Liver (tissue), 9 donors: ENCODE results near the gene PAIP1. TPM values are rescaled to one million over a fixed set of nuclear protein-coding genes. Genes with fewer than 3 reads are reported as not detected.

ENCODE experiments used
- DNase-seq: peaks from one replicate; pipeline ENCODE4 v3.0.0-alpha.2; 2017; ENCODE audit warnings: low spot score
- H3K27ac ChIP-seq, 2 donors: one replicate each; pipeline ENCODE4 v1.7.0; 2013; ENCODE audit warnings: inconsistent platforms in 2 of 2, low read length in 2 of 2, control low read depth in 1 of 2, low read depth in 1 of 2, mild to moderate bottlenecking in 1 of 2
- H3K27me3 ChIP-seq, 4 donors: one replicate each; pipeline versions ENCODE4 v1.6.1 to v1.7.0; 2013; ENCODE audit warnings: low read length in 3 of 4, inconsistent platforms in 1 of 4, mild to moderate bottlenecking in 1 of 4, moderate library complexity in 1 of 4; ENCODE audit not compliant: control insufficient read depth in 4 of 4, insufficient read depth in 4 of 4
- H3K36me3 ChIP-seq, 4 donors: one replicate each; pipeline versions ENCODE4 v1.6.1 to v1.7.0; 2013; ENCODE audit warnings: low read length in 3 of 4, mild to moderate bottlenecking in 3 of 4, low read depth in 1 of 4, moderate library complexity in 1 of 4; ENCODE audit not compliant: control insufficient read depth in 4 of 4, insufficient read depth in 3 of 4
- H3K4me1 ChIP-seq, 4 donors: one replicate each; pipeline versions ENCODE4 v1.6.1 to v1.7.0; 2013; ENCODE audit warnings: low read length in 3 of 4, mild to moderate bottlenecking in 3 of 4, moderate library complexity in 1 of 4; ENCODE audit not compliant: control insufficient read depth in 4 of 4, insufficient read depth in 4 of 4
- H3K4me3 ChIP-seq, 3 donors: one replicate each; pipeline versions ENCODE4 v1.6.1 to v1.7.0; 2013; ENCODE audit warnings: low read length in 3 of 3, control low read depth in 1 of 3, low read depth in 1 of 3, mild to moderate bottlenecking in 1 of 3
- H3K9ac ChIP-seq, 2 donors: one replicate each; pipeline ENCODE4 v1.7.0; 2013; ENCODE audit warnings: low read length in 2 of 2, mild to moderate bottlenecking in 2 of 2, moderate library complexity in 2 of 2, control low read depth in 1 of 2, low read depth in 1 of 2
- H3K9me3 ChIP-seq, 4 donors: one replicate each; pipeline versions ENCODE4 v1.6.1 to v1.7.0; 2013; ENCODE audit warnings: low read length in 3 of 4; ENCODE audit not compliant: control insufficient read depth in 4 of 4
- CTCF ChIP-seq: fragments of 150-350 bp; IDR thresholded peaks from 2 replicates; pipeline ENCODE4 v1.5.1; 2017; ENCODE audit warnings: improper control_type of control experiment, low read depth, low read length; ENCODE audit not compliant: missing input control
- EGR1 ChIP-seq, 2 donors: IDR thresholded peaks; 2 replicates each; pipeline ENCODE4 v1.6.1; 2016 to 2018; ENCODE audit warnings: antibody characterized with exemption in 2 of 2, low read depth in 2 of 2
- FOXA1 ChIP-seq: IDR thresholded peaks from 2 replicates; pipeline ENCODE4 v1.6.1; 2016; ENCODE audit warnings: antibody characterized with exemption
- FOXA2 ChIP-seq: IDR thresholded peaks from 2 replicates; pipeline ENCODE4 v1.6.1; 2016; ENCODE audit warnings: antibody characterized with exemption
- GABPA ChIP-seq, 2 donors: IDR thresholded peaks in 1 of 2; conservative IDR thresholded peaks in 1 of 2; 2 replicates each; pipeline ENCODE4 v1.6.1; 2016; ENCODE audit warnings: antibody characterized with exemption in 2 of 2, mild to moderate bottlenecking in 1 of 2, moderate library complexity in 1 of 2
- HNF4A ChIP-seq, 2 donors: conservative IDR thresholded peaks; 2 replicates each; pipeline ENCODE4 v1.6.1; 2016; ENCODE audit warnings: antibody characterized with exemption in 2 of 2, mild to moderate bottlenecking in 2 of 2
- HNF4G ChIP-seq: IDR thresholded peaks from 2 replicates; pipeline ENCODE4 v1.6.1; 2016; ENCODE audit warnings: antibody characterized with exemption
- JUND ChIP-seq, 2 donors: IDR thresholded peaks; 2 replicates each; pipeline ENCODE4 v1.6.1; 2016; ENCODE audit warnings: antibody characterized with exemption in 2 of 2
- NR2F2 ChIP-seq: IDR thresholded peaks from 2 replicates; pipeline ENCODE4 v1.6.1; 2016; ENCODE audit warnings: antibody characterized with exemption
- RAD21 ChIP-seq, 2 donors: IDR thresholded peaks; 2 replicates each; pipeline ENCODE4 v1.6.1; 2016; ENCODE audit warnings: antibody characterized with exemption in 2 of 2, mild to moderate bottlenecking in 2 of 2
- SP1 ChIP-seq: IDR thresholded peaks from 2 replicates; pipeline ENCODE4 v1.6.1; 2018; ENCODE audit warnings: antibody characterized with exemption, mild to moderate bottlenecking
- TAF1 ChIP-seq: conservative IDR thresholded peaks from 2 replicates; pipeline ENCODE4 v1.6.1; 2016; ENCODE audit warnings: antibody characterized with exemption, mild to moderate bottlenecking
- YY1 ChIP-seq: IDR thresholded peaks from 2 replicates; pipeline ENCODE4 v1.6.1; 2016; ENCODE audit warnings: antibody characterized with exemption, mild to moderate bottlenecking
- WGBS: extraction: QIAGEN DNeasy Blood & Tissue Kit; methylation state at CpG from one replicate; pipeline ENCODE4 v1.1.7; 2013; 5-methylcytosine and 5-hydroxymethylcytosine counted together
- polyA plus RNA-seq, 2 donors: library from polyadenylated mRNA; stranded (reverse) in 1 of 2; unstranded in 1 of 2; fragments of 200-250 nt in 1 of 2; fragments of >200 nt in 1 of 2; fragmentation: Nextera tagmentation in 1 of 2; extraction: Ambion mirVana in 1 of 2; gene quantifications; one replicate each; pipeline versions ENCODE4 v1.2.1 to v1.2.3, GENCODE V29; 2013 to 2015
- total RNA-seq, 2 donors: library from RNA; depleted of rRNA; stranded (reverse); fragments of >200 nt; gene quantifications; one replicate each; pipeline ENCODE4 v1.2.3, GENCODE V29; 2014
- TF ChIP-seq, protein P1 (sequence below): IDR thresholded peaks from 2 replicates; pipeline ENCODE4 v1.6.1; 2016; ENCODE audit warnings: antibody characterized with exemption
- TF ChIP-seq, protein P2 (sequence below): IDR thresholded peaks from 2 replicates; pipeline ENCODE4 v1.6.1; 2016; ENCODE audit warnings: antibody characterized with exemption
- donor health status: healthy.
- donor health status: healthy.
- donor health status: healthy.
- donor health status: healthy.
- donor health status: healthy.

Gene PAIP1
- total and polyA plus RNA-seq, 4 donors = 27.0 to 50.8 (median 44.2) TPM

- no peak overlapping the region for H3K9ac ChIP-seq
- H3K36me3 ChIP-seq = no peaks in the 10 kb centered on the region
- no peak for DNase-seq
- TF ChIP-seq FOXA1 (no peak), HNF4G (no peak), GABPA (IDR thresholded peaks at IDR 0.05 in 1 of 2, conservative IDR thresholded peaks at IDR 0.05 in 1 of 2) (no peak), JUND (IDR thresholded peaks at IDR 0.05) (no peak), FOXA2 (no peak), CTCF (no peak), YY1 (no peak)
- TF ChIP-seq, protein P1, sequence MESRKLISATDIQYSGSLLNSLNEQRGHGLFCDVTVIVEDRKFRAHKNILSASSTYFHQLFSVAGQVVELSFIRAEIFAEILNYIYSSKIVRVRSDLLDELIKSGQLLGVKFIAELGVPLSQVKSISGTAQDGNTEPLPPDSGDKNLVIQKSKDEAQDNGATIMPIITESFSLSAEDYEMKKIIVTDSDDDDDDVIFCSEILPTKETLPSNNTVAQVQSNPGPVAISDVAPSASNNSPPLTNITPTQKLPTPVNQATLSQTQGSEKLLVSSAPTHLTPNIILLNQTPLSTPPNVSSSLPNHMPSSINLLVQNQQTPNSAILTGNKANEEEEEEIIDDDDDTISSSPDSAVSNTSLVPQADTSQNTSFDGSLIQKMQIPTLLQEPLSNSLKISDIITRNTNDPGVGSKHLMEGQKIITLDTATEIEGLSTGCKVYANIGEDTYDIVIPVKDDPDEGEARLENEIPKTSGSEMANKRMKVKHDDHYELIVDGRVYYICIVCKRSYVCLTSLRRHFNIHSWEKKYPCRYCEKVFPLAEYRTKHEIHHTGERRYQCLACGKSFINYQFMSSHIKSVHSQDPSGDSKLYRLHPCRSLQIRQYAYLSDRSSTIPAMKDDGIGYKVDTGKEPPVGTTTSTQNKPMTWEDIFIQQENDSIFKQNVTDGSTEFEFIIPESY = no peak
- no peaks in the 10 kb centered on the region for H3K9me3 ChIP-seq
- no peak overlapping the region for H3K27ac ChIP-seq
- H3K27me3 ChIP-seq = no peaks in the 10 kb centered on the region
- H3K4me3 ChIP-seq = no peak overlapping the region
- 94% methylated on average over 2 of the region's 2 CpGs for WGBS
- H3K4me1 ChIP-seq = no peaks in the 10 kb centered on the region
Observed at GRCh38 chr5:43498581-43498980, 58.3 kb downstream of the PAIP1 start.

DNA sequence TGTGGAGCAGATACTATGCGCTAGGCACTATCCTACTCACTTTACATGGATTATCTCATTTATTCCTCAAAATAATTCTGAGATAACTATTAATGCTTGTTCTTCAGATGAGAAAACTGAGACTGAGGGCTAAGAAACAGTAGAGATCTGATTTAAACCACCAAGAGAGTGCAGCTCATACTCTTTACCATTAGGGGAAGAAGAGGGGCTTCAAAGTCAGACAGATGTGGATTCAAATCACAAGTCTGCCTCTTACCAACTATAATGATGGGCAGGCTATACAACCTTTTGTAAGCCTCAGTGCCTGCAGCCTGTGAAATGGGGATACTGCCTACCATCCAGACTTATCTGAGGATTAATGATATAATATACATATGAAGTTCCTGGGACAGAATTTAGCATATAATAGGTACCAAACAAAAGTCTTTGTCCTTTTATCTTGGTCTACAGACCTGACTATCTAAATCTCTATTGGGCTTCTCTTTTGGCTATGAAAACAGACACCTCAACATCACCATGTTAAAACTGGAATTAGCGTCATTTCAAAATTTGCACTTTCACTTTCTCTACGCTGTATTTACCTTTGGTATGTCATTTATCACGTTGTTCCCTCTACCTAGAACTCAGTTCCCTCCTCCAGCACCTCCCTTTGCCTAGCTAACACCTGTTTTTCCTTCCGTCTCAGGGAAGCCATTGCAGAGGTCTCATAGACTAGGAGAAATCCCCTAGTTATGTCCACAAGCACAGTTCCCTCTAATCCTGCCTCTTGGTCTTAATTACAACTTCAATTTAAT, 59.4 kb downstream of the PAIP1 start:
- Histone ChIP-seq H3K9ac (no peak overlapping the region), H3K4me3 (no peak overlapping the region), H3K27ac (no peak overlapping the region), H3K36me3 (no peaks in the 10 kb centered on the region), H3K9me3 (no peaks in the 10 kb centered on the region), H3K27me3 (no peaks in the 10 kb centered on the region), H3K4me1 (no peaks in the 10 kb centered on the region)
- TF ChIP-seq TAF1 (no peak), FOXA1 (no peak), FOXA2 (no peak), JUND (IDR thresholded peaks at IDR 0.05) (no peak), GABPA (IDR thresholded peaks at IDR 0.05 in 1 of 2, conservative IDR thresholded peaks at IDR 0.05 in 1 of 2) (no peak), NR2F2 (no peak), RAD21 (IDR thresholded peaks at IDR 0.05) (no peak), HNF4A (conservative IDR thresholded peaks at IDR 0.05) (no peak)
- TF ChIP-seq, protein P2, sequence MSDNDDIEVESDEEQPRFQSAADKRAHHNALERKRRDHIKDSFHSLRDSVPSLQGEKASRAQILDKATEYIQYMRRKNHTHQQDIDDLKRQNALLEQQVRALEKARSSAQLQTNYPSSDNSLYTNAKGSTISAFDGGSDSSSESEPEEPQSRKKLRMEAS = no peak
- 82% methylated on average over 5 of the region's 5 CpGs for WGBS
- DNase-seq = no peak

- Histone ChIP-seq H3K27ac (no peak overlapping the region), H3K4me1 (no peaks in the 10 kb centered on the region), H3K9ac (no peak overlapping the region), H3K27me3 (no peaks in the 10 kb centered on the region), H3K9me3 (no peaks in the 10 kb centered on the region), H3K36me3 (no peaks in the 10 kb centered on the region), H3K4me3 (no peak overlapping the region)
- DNase-seq = no peak
- 98% methylated on average over 1 of the region's 1 CpG for WGBS
- TF ChIP-seq GABPA (IDR thresholded peaks at IDR 0.05 in 1 of 2, conservative IDR thresholded peaks at IDR 0.05 in 1 of 2) (no peak), HNF4G (no peak), CTCF (no peak), TAF1 (no peak), RAD21 (IDR thresholded peaks at IDR 0.05) (no peak), NR2F2 (no peak), FOXA2 (no peak), EGR1 (IDR thresholded peaks at IDR 0.05; ENCODE audit: low read depth in 2 of 2) (no peak), YY1 (no peak), SP1 (no peak), HNF4A (conservative IDR thresholded peaks at IDR 0.05) (no peak), FOXA1 (no peak)
- TF ChIP-seq, protein P1 = no peak
- TF ChIP-seq, protein P2 = no peak
Observed at GRCh38 chr5:43491326-43491725, 65.6 kb downstream of the PAIP1 start.
